Activated T-cell treated with anti-CD3 and anti-CD28 coated beads, Interleukin-2, amount 50 U/mL, for 48 hours (primary cell): ENCODE results near the gene NHS.

ENCODE experiments used
- DNase-seq, 2 experiments: peaks; one replicate each; pipeline ENCODE4 v3.0.0-alpha.2; 2020

The NHS gene

GRCh38 chrX:17738737-17739535, 363.9 kb downstream of the NHS start:
- no peak for DNase-seq

GRCh38 chrX:17740137-17741122, 365.4 kb downstream of the NHS start:
- no peak for DNase-seq

GRCh38 chrX:17741123-17741511, 366.1 kb downstream of the NHS start:
- no peak for DNase-seq

GRCh38 chrX:17743913-17744312, 368.9 kb downstream of the NHS start:
- DNase-seq = no peak

GRCh38 chrX:17744896-17745523, 370.0 kb downstream of the NHS start:
- DNase-seq = no peak

- no peak for DNase-seq
Measured at GRCh38 chrX:17747692-17748091, 372.7 kb downstream of the NHS start.

GRCh38 chrX:17748684-17749083, 373.7 kb downstream of the NHS start:
- DNase-seq = no peak

GRCh38 chrX:17750436-17750835, 375.4 kb downstream of the NHS start:
- no peak for DNase-seq

GRCh38 chrX:17758382-17758781, 383.4 kb downstream of the NHS start:
- DNase-seq = no peak

GRCh38 chrX:17759990-17760389, 385.0 kb downstream of the NHS start:
- DNase-seq = no peak

- no peak for DNase-seq
Measured at GRCh38 chrX:17767734-17768133, 392.7 kb downstream of the NHS start.

- no peak for DNase-seq
Measured at GRCh38 chrX:17768997-17769396, 394.0 kb downstream of the NHS start.

GRCh38 chrX:17769701-17770269, 394.8 kb downstream of the NHS start:
- DNase-seq = peak in 1 of 2 experiments; percentile 25

- DNase-seq = no peak
Measured at GRCh38 chrX:17773221-17773876, 398.3 kb downstream of the NHS start.

GRCh38 chrX:17774053-17774452, 399.1 kb downstream of the NHS start:
- no peak for DNase-seq

GRCh38 chrX:17778997-17779396, 404.0 kb downstream of the NHS start:
- no peak for DNase-seq

- DNase-seq = no peak
Measured at GRCh38 chrX:17779434-17779833, 404.4 kb downstream of the NHS start.
